Measurements from ENCODE around the gene LAMB4.

Gene LAMB4

DNA sequence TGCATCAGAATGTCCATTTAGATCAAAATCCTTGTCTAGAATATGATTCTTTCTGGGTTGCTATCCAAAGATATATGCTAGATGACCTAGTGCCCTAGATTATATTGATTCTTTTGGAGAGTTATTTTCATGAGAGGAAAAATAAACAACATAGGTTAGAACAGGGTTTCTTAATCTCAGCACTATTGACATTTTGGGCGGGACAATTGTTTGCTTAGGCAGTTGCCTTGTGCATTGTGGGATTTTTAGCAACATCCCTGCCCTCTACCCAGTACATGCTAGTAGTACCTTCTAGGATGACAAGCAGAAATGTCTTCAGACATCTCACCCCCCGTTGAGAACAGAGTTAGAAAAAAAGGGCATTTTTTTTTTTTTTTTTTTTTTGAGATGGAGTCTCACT is 102.0 kb downstream of the LAMB4 start:
- TF ChIP-seq, protein P1, sequence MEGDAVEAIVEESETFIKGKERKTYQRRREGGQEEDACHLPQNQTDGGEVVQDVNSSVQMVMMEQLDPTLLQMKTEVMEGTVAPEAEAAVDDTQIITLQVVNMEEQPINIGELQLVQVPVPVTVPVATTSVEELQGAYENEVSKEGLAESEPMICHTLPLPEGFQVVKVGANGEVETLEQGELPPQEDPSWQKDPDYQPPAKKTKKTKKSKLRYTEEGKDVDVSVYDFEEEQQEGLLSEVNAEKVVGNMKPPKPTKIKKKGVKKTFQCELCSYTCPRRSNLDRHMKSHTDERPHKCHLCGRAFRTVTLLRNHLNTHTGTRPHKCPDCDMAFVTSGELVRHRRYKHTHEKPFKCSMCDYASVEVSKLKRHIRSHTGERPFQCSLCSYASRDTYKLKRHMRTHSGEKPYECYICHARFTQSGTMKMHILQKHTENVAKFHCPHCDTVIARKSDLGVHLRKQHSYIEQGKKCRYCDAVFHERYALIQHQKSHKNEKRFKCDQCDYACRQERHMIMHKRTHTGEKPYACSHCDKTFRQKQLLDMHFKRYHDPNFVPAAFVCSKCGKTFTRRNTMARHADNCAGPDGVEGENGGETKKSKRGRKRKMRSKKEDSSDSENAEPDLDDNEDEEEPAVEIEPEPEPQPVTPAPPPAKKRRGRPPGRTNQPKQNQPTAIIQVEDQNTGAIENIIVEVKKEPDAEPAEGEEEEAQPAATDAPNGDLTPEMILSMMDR (IDR thresholded peaks at IDR 0.05; ENCODE audit: insufficient read depth, low read length), result no peak
- TF ChIP-seq GABPA (IDR thresholded peaks at IDR 0.05; ENCODE audit: low read depth) (no peak), SPI1 (IDR thresholded peaks at IDR 0.05; ENCODE audit: borderline replicate concordance, low read depth) (no peak)
- TF ChIP-seq, protein P2, sequence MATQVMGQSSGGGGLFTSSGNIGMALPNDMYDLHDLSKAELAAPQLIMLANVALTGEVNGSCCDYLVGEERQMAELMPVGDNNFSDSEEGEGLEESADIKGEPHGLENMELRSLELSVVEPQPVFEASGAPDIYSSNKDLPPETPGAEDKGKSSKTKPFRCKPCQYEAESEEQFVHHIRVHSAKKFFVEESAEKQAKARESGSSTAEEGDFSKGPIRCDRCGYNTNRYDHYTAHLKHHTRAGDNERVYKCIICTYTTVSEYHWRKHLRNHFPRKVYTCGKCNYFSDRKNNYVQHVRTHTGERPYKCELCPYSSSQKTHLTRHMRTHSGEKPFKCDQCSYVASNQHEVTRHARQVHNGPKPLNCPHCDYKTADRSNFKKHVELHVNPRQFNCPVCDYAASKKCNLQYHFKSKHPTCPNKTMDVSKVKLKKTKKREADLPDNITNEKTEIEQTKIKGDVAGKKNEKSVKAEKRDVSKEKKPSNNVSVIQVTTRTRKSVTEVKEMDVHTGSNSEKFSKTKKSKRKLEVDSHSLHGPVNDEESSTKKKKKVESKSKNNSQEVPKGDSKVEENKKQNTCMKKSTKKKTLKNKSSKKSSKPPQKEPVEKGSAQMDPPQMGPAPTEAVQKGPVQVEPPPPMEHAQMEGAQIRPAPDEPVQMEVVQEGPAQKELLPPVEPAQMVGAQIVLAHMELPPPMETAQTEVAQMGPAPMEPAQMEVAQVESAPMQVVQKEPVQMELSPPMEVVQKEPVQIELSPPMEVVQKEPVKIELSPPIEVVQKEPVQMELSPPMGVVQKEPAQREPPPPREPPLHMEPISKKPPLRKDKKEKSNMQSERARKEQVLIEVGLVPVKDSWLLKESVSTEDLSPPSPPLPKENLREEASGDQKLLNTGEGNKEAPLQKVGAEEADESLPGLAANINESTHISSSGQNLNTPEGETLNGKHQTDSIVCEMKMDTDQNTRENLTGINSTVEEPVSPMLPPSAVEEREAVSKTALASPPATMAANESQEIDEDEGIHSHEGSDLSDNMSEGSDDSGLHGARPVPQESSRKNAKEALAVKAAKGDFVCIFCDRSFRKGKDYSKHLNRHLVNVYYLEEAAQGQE (IDR thresholded peaks at IDR 0.05; ENCODE audit: insufficient replicate concordance, low read depth), result no peak

DNA sequence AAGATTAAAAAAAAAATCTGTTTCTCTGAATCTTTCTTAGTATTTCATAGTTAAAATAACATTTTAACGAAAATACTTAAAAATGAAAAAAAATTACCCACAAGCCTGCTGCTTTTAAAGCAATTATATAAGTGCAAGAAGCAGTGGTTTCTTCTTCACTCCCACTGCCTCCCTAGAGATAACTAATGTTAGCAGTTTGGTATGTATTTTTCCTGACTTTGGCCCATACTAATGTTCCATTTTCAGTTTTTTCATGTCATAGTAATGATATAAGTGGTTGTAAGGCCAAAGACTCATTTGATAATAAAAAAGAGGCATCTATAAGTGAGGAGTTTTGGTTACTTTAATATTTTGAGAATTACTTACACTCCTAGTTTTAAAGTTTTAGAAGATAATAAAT is 102.9 kb downstream of the LAMB4 start:
- Histone ChIP-seq H3K4me3 (replicated peaks; ENCODE audit: insufficient read depth, low read length) (no peak overlapping the region), H3K27ac (replicated peaks) (no peak overlapping the region), H3K27me3 (ENCODE audit: insufficient read depth, poor library complexity, severe bottlenecking) (peaks cover 10% of the 10 kb centered on the region)
- TF ChIP-seq POLR2AphosphoS5 (IDR thresholded peaks at IDR 0.05; ENCODE audit: low read depth) (no peak), SPI1 (IDR thresholded peaks at IDR 0.05; ENCODE audit: borderline replicate concordance, low read depth) (no peak), GABPA (IDR thresholded peaks at IDR 0.05; ENCODE audit: low read depth) (no peak)
- TF ChIP-seq, protein P1 (IDR thresholded peaks at IDR 0.05; ENCODE audit: insufficient read depth, low read length), result no peak
- TF ChIP-seq, protein P2 (IDR thresholded peaks at IDR 0.05; ENCODE audit: insufficient replicate concordance, low read depth), result no peak
- DNase-seq (ENCODE audit: low read depth in 1 of 2, low spot score in 1 of 2), result no peak

More for the DNA sequence above, 102.0 kb downstream of the LAMB4 start:
- no peak for DNase-seq (ENCODE audit: low read depth in 1 of 2, low spot score in 1 of 2)
- H3K27ac ChIP-seq (replicated peaks), result no peak overlapping the region
- no peak overlapping the region for H3K4me3 ChIP-seq (replicated peaks; ENCODE audit: insufficient read depth, low read length)
- H3K27me3 ChIP-seq (ENCODE audit: insufficient read depth, poor library complexity, severe bottlenecking), result peaks cover 2% of the 10 kb centered on the region

DNA sequence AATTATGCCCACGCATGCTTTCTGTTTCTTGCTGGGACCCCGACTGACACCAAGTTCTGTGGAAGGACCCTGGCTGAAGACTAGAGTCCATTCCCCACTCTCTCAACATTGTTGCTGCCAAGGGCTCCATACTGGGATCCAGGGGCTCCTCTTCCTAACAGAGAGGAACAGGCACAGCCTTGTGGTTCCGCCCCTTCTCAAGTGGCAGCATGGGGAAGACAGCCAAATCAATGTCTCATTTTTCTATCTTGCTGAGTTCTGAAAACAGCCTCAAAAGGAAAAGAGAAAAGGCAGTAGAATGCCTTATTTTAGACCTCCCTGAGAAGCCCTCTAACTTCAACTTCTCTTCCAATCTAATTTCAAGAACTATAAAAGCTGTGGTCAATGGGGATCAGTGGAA is 103.5 kb downstream of the LAMB4 start:
- DNase-seq (ENCODE audit: low read depth in 1 of 2, low spot score in 1 of 2), result no peak
- H3K27me3 ChIP-seq (ENCODE audit: insufficient read depth, poor library complexity, severe bottlenecking), result peaks cover 10% of the 10 kb centered on the region
- no peak overlapping the region for H3K27ac ChIP-seq (replicated peaks)
- no peak for TF ChIP-seq POLR2AphosphoS5 (IDR thresholded peaks at IDR 0.05; ENCODE audit: low read depth)
- TF ChIP-seq, protein P2 (IDR thresholded peaks at IDR 0.05; ENCODE audit: insufficient replicate concordance, low read depth), result no peak
- TF ChIP-seq, protein P1 (IDR thresholded peaks at IDR 0.05; ENCODE audit: insufficient read depth, low read length), result no peak
- no peak for TF ChIP-seq SPI1 (IDR thresholded peaks at IDR 0.05; ENCODE audit: borderline replicate concordance, low read depth)
- no peak for TF ChIP-seq GABPA (IDR thresholded peaks at IDR 0.05; ENCODE audit: low read depth)
- no peak overlapping the region for H3K4me3 ChIP-seq (replicated peaks; ENCODE audit: insufficient read depth, low read length)
